ENCODE results near the gene ABHD12B. TPM values are rescaled to one million over a fixed set of nuclear protein-coding genes. Genes with fewer than 3 reads are reported as not detected.

Gene ABHD12B
- total RNA-seq, 1 experiment from 2014 or later: 51.0 TPM

DNA sequence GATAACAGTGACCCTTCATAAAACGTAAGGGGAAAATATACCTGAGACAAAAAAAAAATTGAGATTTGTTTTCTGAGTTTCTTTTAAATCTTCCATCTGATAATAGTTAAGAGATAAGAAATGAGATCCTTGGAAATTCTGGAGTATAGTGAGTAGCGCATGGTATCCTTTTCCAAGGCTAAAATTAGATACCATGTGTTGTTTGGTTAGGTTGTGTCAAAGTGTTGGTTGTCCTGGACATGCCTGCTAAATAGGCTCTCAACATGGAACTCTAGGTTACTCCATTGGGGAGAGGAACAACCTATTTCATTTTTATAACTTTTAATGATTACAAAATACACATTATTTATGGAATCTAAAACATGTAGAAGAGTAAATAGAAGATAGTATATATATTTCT, 57.7 kb downstream of the ABHD12B start:
- no peak overlapping the region for H2BK20ac ChIP-seq (ENCODE audit: low read depth, low read length, poor library complexity, severe bottlenecking)
- H3K23ac ChIP-seq (ENCODE audit: insufficient read length, low read depth, low read length): no peak overlapping the region

More for the DNA sequence above, 57.7 kb downstream of the ABHD12B start:
- Histone ChIP-seq H2AK5ac (ENCODE audit: insufficient read length, low read length) (no peak overlapping the region), H3K9ac (ENCODE audit: extremely low read depth, insufficient read length, low read length) (no peak overlapping the region), H4K5ac (ENCODE audit: insufficient read length, low read depth, low read length) (no peak overlapping the region), H3K4ac (ENCODE audit: low read depth, low read length) (no peak overlapping the region), H3K4me1 (ENCODE audit: insufficient read depth, low read length) (no peaks in the 10 kb centered on the region), H3T11ph (ENCODE audit: low read length) (no peak overlapping the region), H3K14ac (ENCODE audit: insufficient read depth, low read length) (no peak overlapping the region), H3K56ac (ENCODE audit: insufficient read length, low read depth, low read length) (no peak overlapping the region), H2BK15ac (ENCODE audit: low read depth, low read length) (no peak overlapping the region), H3K79me1 (ENCODE audit: insufficient read depth, low read depth, low read length, poor library complexity, severe bottlenecking) (no peaks in the 10 kb centered on the region), H4K91ac (ENCODE audit: insufficient read length, low read depth, low read length) (no peak overlapping the region), H3K4me2 (ENCODE audit: insufficient read depth, insufficient read length, low read length) (no peak overlapping the region), H4K20me1 (ENCODE audit: control insufficient read depth, insufficient read depth, insufficient read length) (no peaks in the 10 kb centered on the region), H3K9me3 (ENCODE audit: control insufficient read depth, low read depth, low read length) (no peaks in the 10 kb centered on the region), H2BK12ac (ENCODE audit: insufficient read length, low read depth, low read length) (no peak overlapping the region), H2AFZ (ENCODE audit: low read length) (no peak overlapping the region), H3K18ac (ENCODE audit: insufficient read length, low read depth, low read length) (no peak overlapping the region), H4K8ac (replicated peaks; ENCODE audit: insufficient read length, low read depth, low read length) (no peak overlapping the region), H2BK5ac (ENCODE audit: insufficient read length, low read length) (no peak overlapping the region), H2BK120ac (ENCODE audit: low read depth, low read length, poor library complexity, severe bottlenecking) (no peak overlapping the region), H3K27me3 (ENCODE audit: insufficient read depth, low read length) (no peaks in the 10 kb centered on the region), H3K79me2 (ENCODE audit: insufficient read depth, low read length) (no peaks in the 10 kb centered on the region), H3K23me2 (ENCODE audit: insufficient read length, low read depth, low read length, poor library complexity, severe bottlenecking) (no peaks in the 10 kb centered on the region), H3K27ac (ENCODE audit: insufficient read length, low read depth, low read length) (no peak overlapping the region)
- Mint-ChIP-seq H3K36me3 (ENCODE audit: insufficient read depth in 1 of 3, low read depth in 3 of 3) (peaks cover 4 to 32% (median 5%) of the 10 kb centered on the region in 3 experiments; a peak in 5 of 7 replicates), H3K27me3 (ENCODE audit: low read depth) (no peaks in the 10 kb centered on the region), H3K4me1 (peaks cover 6 to 7% of the 10 kb centered on the region in 2 experiments; a peak in 3 of 4 replicates), H3K9me3 (no peaks in the 10 kb centered on the region), H3K27ac (no peak overlapping the region), H3K4me3 (no peak overlapping the region)
- no CpG with 5 or more reads among the region's 2 CpGs for WGBS (ENCODE audit: extremely low coverage, insufficient read length, low lambda C conversion rate)
- TF ChIP-seq, protein P1, sequence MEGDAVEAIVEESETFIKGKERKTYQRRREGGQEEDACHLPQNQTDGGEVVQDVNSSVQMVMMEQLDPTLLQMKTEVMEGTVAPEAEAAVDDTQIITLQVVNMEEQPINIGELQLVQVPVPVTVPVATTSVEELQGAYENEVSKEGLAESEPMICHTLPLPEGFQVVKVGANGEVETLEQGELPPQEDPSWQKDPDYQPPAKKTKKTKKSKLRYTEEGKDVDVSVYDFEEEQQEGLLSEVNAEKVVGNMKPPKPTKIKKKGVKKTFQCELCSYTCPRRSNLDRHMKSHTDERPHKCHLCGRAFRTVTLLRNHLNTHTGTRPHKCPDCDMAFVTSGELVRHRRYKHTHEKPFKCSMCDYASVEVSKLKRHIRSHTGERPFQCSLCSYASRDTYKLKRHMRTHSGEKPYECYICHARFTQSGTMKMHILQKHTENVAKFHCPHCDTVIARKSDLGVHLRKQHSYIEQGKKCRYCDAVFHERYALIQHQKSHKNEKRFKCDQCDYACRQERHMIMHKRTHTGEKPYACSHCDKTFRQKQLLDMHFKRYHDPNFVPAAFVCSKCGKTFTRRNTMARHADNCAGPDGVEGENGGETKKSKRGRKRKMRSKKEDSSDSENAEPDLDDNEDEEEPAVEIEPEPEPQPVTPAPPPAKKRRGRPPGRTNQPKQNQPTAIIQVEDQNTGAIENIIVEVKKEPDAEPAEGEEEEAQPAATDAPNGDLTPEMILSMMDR (conservative IDR thresholded peaks at IDR 0.05): no peak
- no peak for DNase-seq

Data from H9 (cell line).